GM23248 (cell line): ENCODE measurements around the gene C8G. TPM values are rescaled to one million over a fixed set of nuclear protein-coding genes. Genes with fewer than 3 reads are reported as not detected.

Experiments
- DNase-seq: peaks from one replicate; pipeline ENCODE4 v3.0.0-alpha.2; 2015
- H2AFZ ChIP-seq: fragments of 200-600 bp; sonication (generic); 2 replicates; pipeline ENCODE4 v1.6.1; 2016; ENCODE audit warnings: antibody characterized with exemption
- H3F3A ChIP-seq: fragments of 200-600 bp; sonication (generic); 2 replicates; pipeline ENCODE4 v1.6.1; 2016; ENCODE audit warnings: mild to moderate bottlenecking, antibody characterized with exemption, mixed run types; ENCODE audit not compliant: insufficient read depth
- H3K27ac ChIP-seq: fragments of 200-600 bp; sonication (generic); 2 replicates; pipeline ENCODE4 v1.5.1; 2016; ENCODE audit warnings: mild to moderate bottlenecking
- H3K27me3 ChIP-seq: fragments of 200-600 bp; sonication (generic); replicated peaks from 2 replicates; pipeline ENCODE4 v1.6.1; 2016; ENCODE audit warnings: mild to moderate bottlenecking; ENCODE audit not compliant: insufficient read depth
- H3K36me3 ChIP-seq: fragments of 200-600 bp; sonication (generic); 2 replicates; pipeline ENCODE4 v1.6.1; 2016; ENCODE audit warnings: low read depth, mild to moderate bottlenecking
- H3K4me1 ChIP-seq: fragments of 200-600 bp; sonication (generic); 2 replicates; pipeline ENCODE4 v1.6.1; 2016; ENCODE audit warnings: mild to moderate bottlenecking; ENCODE audit not compliant: insufficient read depth
- H3K4me2 ChIP-seq: fragments of 200-600 bp; sonication (generic); one replicate; pipeline ENCODE4 v1.6.1; 2016; ENCODE audit warnings: mild to moderate bottlenecking; ENCODE audit not compliant: unreplicated experiment
- H3K4me3 ChIP-seq: fragments of 200-600 bp; sonication (generic); 2 replicates; pipeline ENCODE4 v1.5.1; 2016; ENCODE audit warnings: mild to moderate bottlenecking
- H3K79me2 ChIP-seq: fragments of 200-600 bp; sonication (generic); 2 replicates; pipeline ENCODE4 v1.6.1; 2016; ENCODE audit warnings: mild to moderate bottlenecking; ENCODE audit not compliant: insufficient read depth
- H3K9ac ChIP-seq: fragments of 200-600 bp; sonication (generic); 2 replicates; pipeline ENCODE4 v1.6.1; 2016; ENCODE audit warnings: mild to moderate bottlenecking
- H3K9me2 ChIP-seq: fragments of 200-600 bp; sonication (generic); 2 replicates; pipeline ENCODE4 v1.6.1; 2016; ENCODE audit warnings: mixed run types, mild to moderate bottlenecking, moderate library complexity; ENCODE audit not compliant: insufficient read depth
- H3K9me3 ChIP-seq: fragments of 200-600 bp; sonication (generic); one replicate; pipeline ENCODE4 v1.6.1; 2017; ENCODE audit warnings: low read depth
- H4K20me1 ChIP-seq: fragments of 200-600 bp; sonication (generic); 2 replicates; pipeline ENCODE4 v1.6.0; 2016; ENCODE audit not compliant: insufficient read depth
- EZH2 ChIP-seq: fragments of 200-600 bp; sonication (generic); IDR thresholded peaks from 2 replicates; pipeline ENCODE4 v1.6.1; 2018; ENCODE audit warnings: antibody characterized with exemption, mild to moderate bottlenecking; ENCODE audit not compliant: insufficient read depth, poor library complexity, severe bottlenecking
- EZH2phosphoT487 ChIP-seq: fragments of 200-600 bp; sonication (generic); IDR thresholded peaks from 2 replicates; pipeline ENCODE4 v1.6.1; 2018; ENCODE audit warnings: antibody characterized with exemption, moderate library complexity, mild to moderate bottlenecking, low read depth; ENCODE audit not compliant: insufficient read depth
- WGBS, 2 experiments: methylation state at CpG; one replicate each; pipeline ENCODE4 v1.1.6; 2015 to 2017; ENCODE audit warnings: low lambda C conversion rate in 2 of 2, low coverage in 1 of 2; ENCODE audit errors: missing lambda C conversion rate in 2 of 2; 5-methylcytosine and 5-hydroxymethylcytosine counted together
- in situ Hi-C: fragments of 300-500 bp; cut with MboI; formaldehyde crosslinking; loops from 2 replicates; pipeline ENCODE4 v1.15.0; 2020
- polyA plus RNA-seq: library from polyadenylated mRNA; unstranded; fragments of >200 nt; fragmentation: Nextera tagmentation; extraction: Ambion mirVana; gene quantifications from 2 replicates; pipeline ENCODE4 v1.2.1, GENCODE V29; 2016
- total RNA-seq: library from RNA; depleted of rRNA; stranded (reverse); fragments of >200 nt; shearing (Covaris generic); gene quantifications from 2 replicates; pipeline ENCODE4 v1.2.3, GENCODE V29; 2014

The C8G gene
- total and polyA plus RNA-seq, 2 experiments from 2014 or later, result 0.49 TPM; not detected in 1

- WGBS, 2 experiments, result 84 to 92% methylated on average over 7 to 19 of the region's 19 CpGs
- no peak overlapping the region for H3K9ac ChIP-seq
- no peak for DNase-seq
Observed at GRCh38 chr9:136922540-136922939, 22.5 kb upstream of the C8G start.

GRCh38 chr9:136923881-136924280 is 21.2 kb upstream of the C8G start:
- DNase-seq, result no peak
- no peaks in the 10 kb centered on the region for H3K9me3 ChIP-seq
- TF ChIP-seq EZH2, result no peak
- no peak for TF ChIP-seq EZH2phosphoT487
- no peaks in the 10 kb centered on the region for H3K27me3 ChIP-seq
- no peaks in the 10 kb centered on the region for H3K4me1 ChIP-seq
- no peaks in the 10 kb centered on the region for H3K9me2 ChIP-seq
- H3K36me3 ChIP-seq, result no peaks in the 10 kb centered on the region
- H3K4me2 ChIP-seq, result no peak overlapping the region
- in situ Hi-C loops, result no loop called here
- H4K20me1 ChIP-seq, result no peaks in the 10 kb centered on the region
- no peak overlapping the region for H3K9ac ChIP-seq
- H3K79me2 ChIP-seq, result no peaks in the 10 kb centered on the region
- H2AFZ ChIP-seq, result no peak overlapping the region
- no peak overlapping the region for H3K4me3 ChIP-seq
- no peak overlapping the region for H3K27ac ChIP-seq
- WGBS, 2 experiments, result 93 to 95% methylated on average over 19 of the region's 19 CpGs
- no peaks in the 10 kb centered on the region for H3F3A ChIP-seq

More at GRCh38 chr9:136922540-136922939, 22.5 kb upstream of the C8G start:
- H4K20me1 ChIP-seq, result no peaks in the 10 kb centered on the region
- no peaks in the 10 kb centered on the region for H3K4me1 ChIP-seq
- no peaks in the 10 kb centered on the region for H3K9me2 ChIP-seq
- H3K4me3 ChIP-seq, result no peak overlapping the region
- in situ Hi-C loops, result no loop called here
- TF ChIP-seq EZH2phosphoT487, result no peak
- TF ChIP-seq EZH2, result no peak
- no peaks in the 10 kb centered on the region for H3K79me2 ChIP-seq
- no peaks in the 10 kb centered on the region for H3K36me3 ChIP-seq
- no peak overlapping the region for H2AFZ ChIP-seq
- no peak overlapping the region for H3K27ac ChIP-seq
- no peaks in the 10 kb centered on the region for H3F3A ChIP-seq
- no peak overlapping the region for H3K4me2 ChIP-seq
- no peaks in the 10 kb centered on the region for H3K9me3 ChIP-seq
- H3K27me3 ChIP-seq, result no peaks in the 10 kb centered on the region

- Histone ChIP-seq H2AFZ (no peak overlapping the region), H3K4me2 (no peak overlapping the region), H3K36me3 (no peaks in the 10 kb centered on the region), H3K27ac (no peak overlapping the region), H3K9me3 (no peaks in the 10 kb centered on the region), H4K20me1 (no peaks in the 10 kb centered on the region), H3K9me2 (no peaks in the 10 kb centered on the region), H3K79me2 (no peaks in the 10 kb centered on the region), H3K4me3 (no peak overlapping the region), H3K9ac (no peak overlapping the region), H3K4me1 (no peaks in the 10 kb centered on the region), H3K27me3 (no peaks in the 10 kb centered on the region), H3F3A (no peaks in the 10 kb centered on the region)
- TF ChIP-seq EZH2phosphoT487 (no peak), EZH2 (no peak)
- WGBS, 2 experiments, result 88 to 90% methylated on average over 33 of the region's 33 CpGs
- DNase-seq, result no peak
- in situ Hi-C loops, result no loop called here
Observed at GRCh38 chr9:136925414-136926153, 19.5 kb upstream of the C8G start.

- Histone ChIP-seq H3K9me2 (no peaks in the 10 kb centered on the region), H3K27ac (no peak overlapping the region), H3F3A (no peaks in the 10 kb centered on the region), H3K4me1 (no peaks in the 10 kb centered on the region), H2AFZ (no peak overlapping the region), H3K27me3 (no peaks in the 10 kb centered on the region), H4K20me1 (no peaks in the 10 kb centered on the region), H3K4me3 (no peak overlapping the region), H3K4me2 (no peak overlapping the region), H3K36me3 (no peaks in the 10 kb centered on the region), H3K9ac (no peak overlapping the region), H3K9me3 (no peaks in the 10 kb centered on the region), H3K79me2 (no peaks in the 10 kb centered on the region)
- WGBS, 2 experiments, result 88 to 90% methylated on average over 9 of the region's 9 CpGs
- in situ Hi-C loops, result no loop called here
- TF ChIP-seq EZH2, result no peak
- TF ChIP-seq EZH2phosphoT487, result no peak
- no peak for DNase-seq
Observed at GRCh38 chr9:136926154-136926704, 18.8 kb upstream of the C8G start.
